Activated CD4-positive, alpha-beta T cell treated with anti-CD3 and anti-CD28 coated beads for 36 hours (primary cell): Measurements from ENCODE around the gene SLC9A9. TPM values are rescaled to one million over a fixed set of nuclear protein-coding genes. Genes with fewer than 3 reads are reported as not detected.
A peak's percentile ranks its signal among the peaks of the same experiment; 100 is the strongest.

Experiments
- ATAC-seq: fragments of 200-7000 bp; cut with Tn5 transposase; one replicate; pipeline ENCODE4 v1.10.0; 2021; ENCODE audit warnings: mild to moderate bottlenecking, moderate library complexity
- CTCF ChIA-PET: fragments of 350-600 bp; sonication (Branson Sonifier 250); formaldehyde crosslinking; loops from one replicate; lab custom pipeline; 2021; ENCODE audit warnings: antibody characterized with exemption; lab: Charles Lee
- POLR2A ChIA-PET: fragments of 350-600 bp; sonication (Branson Sonifier 250); formaldehyde crosslinking; loops from one replicate; lab custom pipeline; 2021; ENCODE audit warnings: antibody characterized with exemption, inconsistent platforms; lab: Charles Lee
- DNase-seq: peaks from one replicate; pipeline ENCODE4 v3.0.0-alpha.2; 2020
- H3K27ac Mint-ChIP-seq: one replicate; pipeline ENCODE4 v1.8.0; 2021; ENCODE audit warnings: mixed read lengths
- H3K27me3 Mint-ChIP-seq: one replicate; pipeline ENCODE4 v1.8.0; 2021; ENCODE audit warnings: mixed read lengths
- H3K36me3 Mint-ChIP-seq: one replicate; pipeline ENCODE4 v1.8.0; 2021; ENCODE audit warnings: low read depth, mixed read lengths
- H3K4me1 Mint-ChIP-seq: one replicate; pipeline ENCODE4 v1.8.0; 2021; ENCODE audit warnings: mixed read lengths
- H3K4me3 Mint-ChIP-seq: one replicate; pipeline ENCODE4 v1.8.0; 2021; ENCODE audit warnings: mild to moderate bottlenecking, moderate library complexity, mixed read lengths
- H3K9me3 Mint-ChIP-seq: one replicate; pipeline ENCODE4 v1.8.0; 2021; ENCODE audit warnings: low read depth, mixed read lengths
- intact Hi-C, 2 experiments: fragments of 100-400 bp; cut with DNase I in 1 of 2; cut with micrococcal nuclease in 1 of 2; formaldehyde crosslinking; loops; one replicate each; pipeline versions ENCODE4 v1.14.2 to v1.15.1; 2022 to 2024; cut with DNase I, micrococcal nuclease
- total RNA-seq, 2 experiments: library from RNA; stranded (reverse); gene quantifications; one replicate each; pipeline ENCODE4 v1.2.3, GENCODE V29; 2021

SLC9A9 gene
- total RNA-seq, 2 experiments from 2014 or later = 1.4 to 1.6 TPM

- intact Hi-C loops = no loop called here
- Mint-ChIP-seq H3K4me3 (no peak overlapping the region), H3K4me1 (no peaks in the 10 kb centered on the region), H3K36me3 (no peaks in the 10 kb centered on the region), H3K27ac (no peak overlapping the region), H3K27me3 (no peaks in the 10 kb centered on the region), H3K9me3 (no peaks in the 10 kb centered on the region)
- ATAC-seq (peak; percentile 44), DNase-seq (no peak)
- ChIA-PET CTCF (no interaction called here), POLR2A (no interaction called here)
Measured at GRCh38 chr3:143307613-143308183, 540.6 kb downstream of the SLC9A9 start.

GRCh38 chr3:143306407-143306806, 541.9 kb downstream of the SLC9A9 start:
- no peaks in the 10 kb centered on the region for H3K4me1 Mint-ChIP-seq
- ATAC-seq (no peak), DNase-seq (no peak)
- no peaks in the 10 kb centered on the region for H3K36me3 Mint-ChIP-seq
- H3K27me3 Mint-ChIP-seq = no peaks in the 10 kb centered on the region
- CTCF ChIA-PET = no interaction called here
- H3K9me3 Mint-ChIP-seq = no peaks in the 10 kb centered on the region
- H3K27ac Mint-ChIP-seq = no peak overlapping the region
- intact Hi-C loops = no loop called here
- no peak overlapping the region for H3K4me3 Mint-ChIP-seq
- POLR2A ChIA-PET = no interaction called here

DNA sequence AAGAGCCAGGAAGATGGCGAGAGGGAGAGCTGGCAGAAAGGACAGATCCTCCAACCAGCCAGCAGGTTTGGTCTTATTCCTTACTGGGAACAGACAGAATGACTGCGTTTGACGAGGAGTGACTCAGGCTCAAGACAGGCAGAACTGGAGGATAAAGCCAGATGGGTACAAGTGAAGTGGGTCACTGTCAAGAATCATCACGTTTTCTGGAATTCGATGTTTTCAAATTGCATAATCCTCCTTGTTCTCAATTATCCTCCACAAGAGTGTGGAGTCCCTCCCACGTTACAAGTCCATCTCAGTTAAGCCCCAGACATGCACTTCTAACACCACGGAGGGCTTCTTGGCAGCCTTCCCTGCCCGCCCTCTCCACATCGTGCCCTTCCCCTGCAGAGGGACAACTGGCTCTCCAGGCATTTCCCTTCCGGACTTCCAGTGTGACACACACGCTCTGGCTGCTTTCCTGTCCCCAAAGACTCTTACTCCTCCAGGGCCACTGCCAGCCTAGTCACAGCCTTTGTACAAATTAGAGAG, 545.6 kb downstream of the SLC9A9 start:
- intact Hi-C loops = no loop called here
- Mint-ChIP-seq H3K36me3 (no peaks in the 10 kb centered on the region), H3K4me3 (no peak overlapping the region), H3K27ac (no peak overlapping the region), H3K4me1 (peaks cover 14% of the 10 kb centered on the region), H3K27me3 (no peaks in the 10 kb centered on the region), H3K9me3 (no peaks in the 10 kb centered on the region)
- DNase-seq = no peak
- ChIA-PET CTCF (no interaction called here), POLR2A (no interaction called here)
- no peak for ATAC-seq

DNA sequence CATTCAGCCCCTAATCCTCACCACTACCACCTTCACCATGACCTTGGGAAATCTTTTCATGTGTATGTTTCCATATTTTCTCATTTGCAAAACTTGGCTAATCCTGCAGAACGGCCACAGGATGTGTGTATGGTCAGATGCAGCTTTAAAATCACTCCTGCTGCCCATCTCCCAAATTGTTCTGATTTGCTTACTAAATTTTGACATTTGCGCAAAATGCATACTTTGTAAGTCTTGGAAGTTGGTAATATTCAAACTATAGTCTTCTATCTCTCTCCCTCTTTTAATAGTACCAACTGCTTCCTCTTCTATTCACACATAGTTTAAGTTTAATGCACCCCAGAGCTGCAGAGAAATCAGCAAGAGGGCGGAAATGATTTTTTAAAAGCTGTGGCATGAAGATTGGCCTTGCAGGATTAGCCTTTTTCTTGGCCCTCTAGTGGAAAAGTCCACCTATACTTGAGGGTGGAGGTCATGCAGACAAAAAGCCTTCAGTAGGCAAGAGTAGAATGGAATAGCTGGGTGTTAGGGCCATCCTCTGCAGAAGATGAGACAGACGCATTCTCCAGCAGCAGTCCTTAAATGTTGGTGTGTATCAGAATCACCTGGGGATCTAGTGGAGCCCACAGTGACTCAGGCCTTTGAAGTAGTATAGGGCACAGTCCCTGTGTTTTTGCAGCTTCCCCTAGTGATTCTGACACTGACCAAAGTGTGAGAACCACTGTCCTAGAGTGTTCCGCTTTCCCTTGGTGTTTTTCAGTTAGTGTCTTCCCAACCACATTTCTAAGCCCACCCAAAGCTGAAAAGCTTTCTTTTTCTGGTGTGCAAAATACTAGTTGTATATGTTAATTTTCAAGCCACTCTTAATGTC, 547.0 kb downstream of the SLC9A9 start:
- no peak overlapping the region for H3K27ac Mint-ChIP-seq
- no peaks in the 10 kb centered on the region for H3K27me3 Mint-ChIP-seq
- POLR2A ChIA-PET = no interaction called here
- no peak for DNase-seq
- intact Hi-C loops = no loop called here
- CTCF ChIA-PET = interaction anchor here (0.9 to 1.3 kb wide), 5 partner anchors 13 to 373 kb away, joined by 3 to 4 read pairs (median 3); no protein-coding TSS in a partner anchor
- no peaks in the 10 kb centered on the region for H3K9me3 Mint-ChIP-seq
- peaks cover 14% of the 10 kb centered on the region for H3K4me1 Mint-ChIP-seq
- H3K36me3 Mint-ChIP-seq = no peaks in the 10 kb centered on the region
- no peak overlapping the region for H3K4me3 Mint-ChIP-seq
- ATAC-seq = peak; percentile 51

GRCh38 chr3:143298886-143299535, 549.3 kb downstream of the SLC9A9 start:
- peaks cover 33% of the 10 kb centered on the region for H3K4me1 Mint-ChIP-seq
- POLR2A ChIA-PET = no interaction called here
- H3K4me3 Mint-ChIP-seq = no peak overlapping the region
- no peak for DNase-seq
- no peaks in the 10 kb centered on the region for H3K36me3 Mint-ChIP-seq
- CTCF ChIA-PET = interaction anchor here (0.6 to 1.8 kb wide), 2 partner anchors 12 to 76 kb away, joined by 3 to 4 read pairs; no protein-coding TSS in a partner anchor
- no peaks in the 10 kb centered on the region for H3K27me3 Mint-ChIP-seq
- no peak for ATAC-seq
- no peak overlapping the region for H3K27ac Mint-ChIP-seq
- no peaks in the 10 kb centered on the region for H3K9me3 Mint-ChIP-seq
- intact Hi-C loops = no loop called here

DNA sequence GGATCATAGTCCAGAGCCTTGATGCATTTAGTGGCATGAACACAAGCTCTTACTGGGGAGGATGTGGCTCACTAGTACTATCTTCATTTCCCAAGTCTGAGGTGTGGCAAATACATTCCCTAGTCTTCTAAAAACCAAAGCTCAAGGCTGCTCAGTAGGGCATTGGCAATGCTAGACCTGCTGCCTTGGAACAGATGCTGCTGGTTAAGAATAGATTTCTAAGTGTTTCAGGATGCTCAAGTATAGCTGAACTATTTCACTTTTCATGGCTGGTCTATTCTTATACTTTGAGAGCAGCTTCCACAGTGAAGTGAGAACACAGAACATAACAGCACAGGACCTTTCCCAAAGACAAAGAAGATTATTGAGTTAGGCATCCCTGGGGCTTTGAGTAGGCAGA, 549.9 kb downstream of the SLC9A9 start:
- Mint-ChIP-seq H3K27me3 (no peaks in the 10 kb centered on the region), H3K4me3 (no peak overlapping the region), H3K4me1 (peaks cover 34% of the 10 kb centered on the region), H3K36me3 (no peaks in the 10 kb centered on the region), H3K9me3 (no peaks in the 10 kb centered on the region), H3K27ac (no peak overlapping the region)
- ChIA-PET CTCF (interaction anchor here (1.8 kb wide), 1 partner anchor 11 kb away, joined by 4 read pairs; no protein-coding TSS in a partner anchor), POLR2A (no interaction called here)
- intact Hi-C loops = no loop called here
- DNase-seq (no peak), ATAC-seq (no peak)

- POLR2A ChIA-PET = interaction anchor here (0.6 kb wide), 1 partner anchor 176 kb away, joined by 3 read pairs; the partner anchor contains the start of gene CHST2
- intact Hi-C loops = no loop called here
- peaks cover 28% of the 10 kb centered on the region for H3K4me1 Mint-ChIP-seq
- H3K27me3 Mint-ChIP-seq = no peaks in the 10 kb centered on the region
- CTCF ChIA-PET = interaction anchor here (1.4 kb wide), 1 partner anchor 10 kb away, joined by 3 read pairs; no protein-coding TSS in a partner anchor
- H3K4me3 Mint-ChIP-seq = no peak overlapping the region
- ATAC-seq = peak; percentile 42
- H3K27ac Mint-ChIP-seq = peak overlapping the region; percentile 55
- no peak for DNase-seq
- H3K9me3 Mint-ChIP-seq = no peaks in the 10 kb centered on the region
- no peaks in the 10 kb centered on the region for H3K36me3 Mint-ChIP-seq
Measured at GRCh38 chr3:143295201-143296080, 552.8 kb downstream of the SLC9A9 start.

- ChIA-PET POLR2A (no interaction called here), CTCF (interaction anchor here (0.9 to 1.4 kb wide), 2 partner anchors 9 to 22 kb away, joined by 3 read pairs; no protein-coding TSS in a partner anchor)
- no peak for DNase-seq
Measured at GRCh38 chr3:143294188-143294587, 554.1 kb downstream of the SLC9A9 start.

GRCh38 chr3:143291836-143292447, 556.3 kb downstream of the SLC9A9 start:
- H3K27me3 Mint-ChIP-seq = no peaks in the 10 kb centered on the region
- CTCF ChIA-PET = interaction anchor here (1.2 to 1.3 kb wide), 2 partner anchors 14 to 22 kb away, joined by 3 to 4 read pairs; no protein-coding TSS in a partner anchor
- peaks cover 23% of the 10 kb centered on the region for H3K4me1 Mint-ChIP-seq
- intact Hi-C loops = no loop called here
- no peak for DNase-seq
- no peaks in the 10 kb centered on the region for H3K36me3 Mint-ChIP-seq
- POLR2A ChIA-PET = no interaction called here
- no peaks in the 10 kb centered on the region for H3K9me3 Mint-ChIP-seq
- ATAC-seq = no peak
- H3K4me3 Mint-ChIP-seq = no peak overlapping the region
- no peak overlapping the region for H3K27ac Mint-ChIP-seq

More at GRCh38 chr3:143294188-143294587, 554.1 kb downstream of the SLC9A9 start:
- intact Hi-C loops = no loop called here
- Mint-ChIP-seq H3K4me1 (peaks cover 29% of the 10 kb centered on the region), H3K4me3 (no peak overlapping the region), H3K9me3 (no peaks in the 10 kb centered on the region), H3K27ac (no peak overlapping the region), H3K27me3 (no peaks in the 10 kb centered on the region), H3K36me3 (no peaks in the 10 kb centered on the region)
- ATAC-seq = peak; percentile 62

- intact Hi-C loops = no loop called here
- Mint-ChIP-seq H3K9me3 (no peaks in the 10 kb centered on the region), H3K4me3 (no peak overlapping the region), H3K36me3 (no peaks in the 10 kb centered on the region), H3K27ac (no peak overlapping the region), H3K4me1 (peaks cover 7% of the 10 kb centered on the region), H3K27me3 (no peaks in the 10 kb centered on the region)
- CTCF ChIA-PET = interaction anchor here (1.2 to 1.5 kb wide), 3 partner anchors 9 to 144 kb away, joined by 3 to 4 read pairs (median 4); no protein-coding TSS in a partner anchor
- ATAC-seq (no peak), DNase-seq (no peak)
- POLR2A ChIA-PET = no interaction called here
Measured at GRCh38 chr3:143288944-143289343, 559.3 kb downstream of the SLC9A9 start.
